ENCODE measurements around the gene FAT1.

DNA sequence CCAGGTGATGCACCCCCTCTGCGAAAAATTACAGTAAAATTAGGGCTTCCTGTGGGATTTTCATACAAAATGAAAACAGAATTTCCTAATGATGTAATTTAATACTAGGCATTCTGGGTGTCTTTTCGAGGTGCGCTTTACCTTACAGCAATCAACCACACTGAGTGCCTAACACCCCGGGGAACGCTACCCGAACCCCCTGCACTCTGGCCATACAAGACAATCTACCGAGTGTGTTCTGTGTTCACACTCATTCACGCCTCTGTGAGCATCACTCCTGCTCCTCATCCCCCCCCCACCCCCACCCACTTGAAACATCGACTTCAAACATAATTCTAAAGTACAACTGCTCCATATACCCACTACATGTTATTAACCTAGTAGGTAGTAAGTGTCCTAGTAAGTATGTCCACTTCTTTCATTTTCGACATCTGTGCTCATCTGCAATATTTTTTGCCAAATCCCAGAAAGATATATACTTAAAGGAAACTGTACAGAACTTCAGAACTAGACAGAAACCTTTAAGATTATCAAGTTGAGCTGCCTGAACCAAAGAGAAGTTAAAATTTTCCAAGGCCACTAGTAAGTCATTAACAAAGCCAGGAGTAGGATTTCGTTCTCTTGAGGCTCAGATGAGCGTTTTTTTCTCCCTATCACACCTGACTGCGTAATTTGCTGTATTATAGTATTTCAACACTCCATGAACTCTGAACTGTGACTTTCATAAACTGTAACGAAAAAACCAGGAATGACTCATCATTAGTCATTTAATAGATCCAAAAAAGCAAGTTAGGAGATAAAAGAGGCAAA, 80.0 kb downstream of the FAT1 start:
- TF ChIP-seq POLR2A (IDR thresholded peaks at IDR 0.05) (no peak), POLR2AphosphoS5 (IDR thresholded peaks at IDR 0.05) (no peak)
- TF ChIP-seq, protein P1, sequence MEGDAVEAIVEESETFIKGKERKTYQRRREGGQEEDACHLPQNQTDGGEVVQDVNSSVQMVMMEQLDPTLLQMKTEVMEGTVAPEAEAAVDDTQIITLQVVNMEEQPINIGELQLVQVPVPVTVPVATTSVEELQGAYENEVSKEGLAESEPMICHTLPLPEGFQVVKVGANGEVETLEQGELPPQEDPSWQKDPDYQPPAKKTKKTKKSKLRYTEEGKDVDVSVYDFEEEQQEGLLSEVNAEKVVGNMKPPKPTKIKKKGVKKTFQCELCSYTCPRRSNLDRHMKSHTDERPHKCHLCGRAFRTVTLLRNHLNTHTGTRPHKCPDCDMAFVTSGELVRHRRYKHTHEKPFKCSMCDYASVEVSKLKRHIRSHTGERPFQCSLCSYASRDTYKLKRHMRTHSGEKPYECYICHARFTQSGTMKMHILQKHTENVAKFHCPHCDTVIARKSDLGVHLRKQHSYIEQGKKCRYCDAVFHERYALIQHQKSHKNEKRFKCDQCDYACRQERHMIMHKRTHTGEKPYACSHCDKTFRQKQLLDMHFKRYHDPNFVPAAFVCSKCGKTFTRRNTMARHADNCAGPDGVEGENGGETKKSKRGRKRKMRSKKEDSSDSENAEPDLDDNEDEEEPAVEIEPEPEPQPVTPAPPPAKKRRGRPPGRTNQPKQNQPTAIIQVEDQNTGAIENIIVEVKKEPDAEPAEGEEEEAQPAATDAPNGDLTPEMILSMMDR (IDR thresholded peaks at IDR 0.05) = no peak
